ENCODE data around the gene ISLR.

DNA sequence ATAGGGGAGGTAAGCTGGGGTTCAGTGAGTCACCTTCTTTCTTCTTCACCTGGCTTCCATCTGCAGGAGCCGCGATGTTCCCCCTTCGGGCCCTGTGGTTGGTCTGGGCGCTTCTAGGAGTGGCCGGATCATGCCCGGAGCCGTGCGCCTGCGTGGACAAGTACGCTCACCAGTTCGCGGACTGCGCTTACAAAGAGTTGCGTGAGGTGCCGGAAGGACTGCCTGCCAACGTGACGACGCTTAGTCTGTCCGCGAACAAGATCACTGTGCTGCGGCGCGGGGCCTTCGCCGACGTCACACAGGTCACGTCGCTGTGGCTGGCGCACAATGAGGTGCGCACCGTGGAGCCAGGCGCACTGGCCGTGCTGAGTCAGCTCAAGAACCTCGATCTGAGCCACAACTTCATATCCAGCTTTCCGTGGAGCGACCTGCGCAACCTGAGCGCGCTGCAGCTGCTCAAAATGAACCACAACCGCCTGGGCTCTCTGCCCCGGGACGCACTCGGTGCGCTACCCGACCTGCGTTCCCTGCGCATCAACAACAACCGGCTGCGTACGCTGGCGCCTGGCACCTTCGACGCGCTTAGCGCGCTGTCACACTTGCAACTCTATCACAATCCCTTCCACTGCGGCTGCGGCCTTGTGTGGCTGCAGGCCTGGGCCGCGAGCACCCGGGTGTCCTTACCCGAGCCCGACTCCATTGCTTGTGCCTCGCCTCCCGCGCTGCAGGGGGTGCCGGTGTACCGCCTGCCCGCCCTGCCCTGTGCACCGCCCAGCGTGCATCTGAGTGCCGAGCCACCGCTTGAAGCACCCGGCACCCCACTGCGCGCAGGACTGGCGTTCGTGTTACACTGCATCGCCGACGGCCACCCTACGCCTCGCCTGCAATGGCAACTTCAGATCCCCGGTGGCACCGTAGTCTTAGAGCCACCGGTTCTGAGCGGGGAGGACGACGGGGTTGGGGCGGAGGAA, 40.5 kb upstream of the ISLR start:
- TF ChIP-seq, protein P1, sequence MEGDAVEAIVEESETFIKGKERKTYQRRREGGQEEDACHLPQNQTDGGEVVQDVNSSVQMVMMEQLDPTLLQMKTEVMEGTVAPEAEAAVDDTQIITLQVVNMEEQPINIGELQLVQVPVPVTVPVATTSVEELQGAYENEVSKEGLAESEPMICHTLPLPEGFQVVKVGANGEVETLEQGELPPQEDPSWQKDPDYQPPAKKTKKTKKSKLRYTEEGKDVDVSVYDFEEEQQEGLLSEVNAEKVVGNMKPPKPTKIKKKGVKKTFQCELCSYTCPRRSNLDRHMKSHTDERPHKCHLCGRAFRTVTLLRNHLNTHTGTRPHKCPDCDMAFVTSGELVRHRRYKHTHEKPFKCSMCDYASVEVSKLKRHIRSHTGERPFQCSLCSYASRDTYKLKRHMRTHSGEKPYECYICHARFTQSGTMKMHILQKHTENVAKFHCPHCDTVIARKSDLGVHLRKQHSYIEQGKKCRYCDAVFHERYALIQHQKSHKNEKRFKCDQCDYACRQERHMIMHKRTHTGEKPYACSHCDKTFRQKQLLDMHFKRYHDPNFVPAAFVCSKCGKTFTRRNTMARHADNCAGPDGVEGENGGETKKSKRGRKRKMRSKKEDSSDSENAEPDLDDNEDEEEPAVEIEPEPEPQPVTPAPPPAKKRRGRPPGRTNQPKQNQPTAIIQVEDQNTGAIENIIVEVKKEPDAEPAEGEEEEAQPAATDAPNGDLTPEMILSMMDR (IDR thresholded peaks at IDR 0.05): no peak
- TF ChIP-seq RAD21 (conservative IDR thresholded peaks at IDR 0.05 in 1 of 2, IDR thresholded peaks at IDR 0.05 in 1 of 2): no peak
- TF ChIP-seq, protein P2, sequence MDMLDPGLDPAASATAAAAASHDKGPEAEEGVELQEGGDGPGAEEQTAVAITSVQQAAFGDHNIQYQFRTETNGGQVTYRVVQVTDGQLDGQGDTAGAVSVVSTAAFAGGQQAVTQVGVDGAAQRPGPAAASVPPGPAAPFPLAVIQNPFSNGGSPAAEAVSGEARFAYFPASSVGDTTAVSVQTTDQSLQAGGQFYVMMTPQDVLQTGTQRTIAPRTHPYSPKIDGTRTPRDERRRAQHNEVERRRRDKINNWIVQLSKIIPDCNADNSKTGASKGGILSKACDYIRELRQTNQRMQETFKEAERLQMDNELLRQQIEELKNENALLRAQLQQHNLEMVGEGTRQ (IDR thresholded peaks at IDR 0.05): no peak
- TF ChIP-seq CHD2 (IDR thresholded peaks at IDR 0.05; ENCODE audit: low read length, partially characterized antibody): no peak
- TF ChIP-seq, protein P3, sequence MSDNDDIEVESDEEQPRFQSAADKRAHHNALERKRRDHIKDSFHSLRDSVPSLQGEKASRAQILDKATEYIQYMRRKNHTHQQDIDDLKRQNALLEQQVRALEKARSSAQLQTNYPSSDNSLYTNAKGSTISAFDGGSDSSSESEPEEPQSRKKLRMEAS (IDR thresholded peaks at IDR 0.05): no peak
- TF ChIP-seq, protein P4, sequence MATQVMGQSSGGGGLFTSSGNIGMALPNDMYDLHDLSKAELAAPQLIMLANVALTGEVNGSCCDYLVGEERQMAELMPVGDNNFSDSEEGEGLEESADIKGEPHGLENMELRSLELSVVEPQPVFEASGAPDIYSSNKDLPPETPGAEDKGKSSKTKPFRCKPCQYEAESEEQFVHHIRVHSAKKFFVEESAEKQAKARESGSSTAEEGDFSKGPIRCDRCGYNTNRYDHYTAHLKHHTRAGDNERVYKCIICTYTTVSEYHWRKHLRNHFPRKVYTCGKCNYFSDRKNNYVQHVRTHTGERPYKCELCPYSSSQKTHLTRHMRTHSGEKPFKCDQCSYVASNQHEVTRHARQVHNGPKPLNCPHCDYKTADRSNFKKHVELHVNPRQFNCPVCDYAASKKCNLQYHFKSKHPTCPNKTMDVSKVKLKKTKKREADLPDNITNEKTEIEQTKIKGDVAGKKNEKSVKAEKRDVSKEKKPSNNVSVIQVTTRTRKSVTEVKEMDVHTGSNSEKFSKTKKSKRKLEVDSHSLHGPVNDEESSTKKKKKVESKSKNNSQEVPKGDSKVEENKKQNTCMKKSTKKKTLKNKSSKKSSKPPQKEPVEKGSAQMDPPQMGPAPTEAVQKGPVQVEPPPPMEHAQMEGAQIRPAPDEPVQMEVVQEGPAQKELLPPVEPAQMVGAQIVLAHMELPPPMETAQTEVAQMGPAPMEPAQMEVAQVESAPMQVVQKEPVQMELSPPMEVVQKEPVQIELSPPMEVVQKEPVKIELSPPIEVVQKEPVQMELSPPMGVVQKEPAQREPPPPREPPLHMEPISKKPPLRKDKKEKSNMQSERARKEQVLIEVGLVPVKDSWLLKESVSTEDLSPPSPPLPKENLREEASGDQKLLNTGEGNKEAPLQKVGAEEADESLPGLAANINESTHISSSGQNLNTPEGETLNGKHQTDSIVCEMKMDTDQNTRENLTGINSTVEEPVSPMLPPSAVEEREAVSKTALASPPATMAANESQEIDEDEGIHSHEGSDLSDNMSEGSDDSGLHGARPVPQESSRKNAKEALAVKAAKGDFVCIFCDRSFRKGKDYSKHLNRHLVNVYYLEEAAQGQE (IDR thresholded peaks at IDR 0.05): no peak
- TF ChIP-seq TP53 (CRISPR knock-in tag; IDR thresholded peaks at IDR 0.05): no peak

All from A549 (cell line).